Measurements from ENCODE around the gene KCNQ4. TPM values are rescaled to one million over a fixed set of nuclear protein-coding genes. Genes with fewer than 3 reads are reported as not detected.
A peak's percentile ranks its signal among the peaks of the same experiment; 100 is the strongest.

The KCNQ4 gene
- total RNA-seq, 2 donors from 2014 or later, result 1.0 to 1.7 TPM

- peak within 1 kb of the TSS; percentile 58 to 81 for H3K4me3 ChIP-seq
- H3K27ac ChIP-seq, result peak within 1 kb of the TSS; percentile 85 to 91
- peaks cover 0 to 41% of the 10 kb centered on the region in 2 donors for H3K4me1 ChIP-seq
- no peaks in the 10 kb centered on the region for H3K27me3 ChIP-seq
- H3K9me3 ChIP-seq, result no peaks in the 10 kb centered on the region
- DNase-seq (ENCODE audit: low spot score), result peak; percentile 94
- no peaks in the 10 kb centered on the region for H3K36me3 ChIP-seq
- peak in 1 of 2 donors; percentile 33 for TF ChIP-seq CTCF (IDR thresholded peaks at IDR 0.05)
These were observed 78.6 kb downstream of the KCNQ4 start, which contains the start of gene CITED4 for GRCh38 chr1:40862008-40862863. CITED4 (minus strand) TSS chr1:40862363; CDS start chr1:40862127, 236 bp downstream.

GRCh38 chr1:40868051-40868723 is 84.6 kb downstream of the KCNQ4 start:
- peaks cover 0 to 10% of the 10 kb centered on the region in 2 donors for H3K9me3 ChIP-seq
- no peak for DNase-seq (ENCODE audit: low spot score)
- no peaks in the 10 kb centered on the region for H3K36me3 ChIP-seq
- no peak for TF ChIP-seq CTCF (IDR thresholded peaks at IDR 0.05)
- no peaks in the 10 kb centered on the region for H3K27me3 ChIP-seq
- H3K27ac ChIP-seq, result no peak overlapping the region
- H3K4me1 ChIP-seq, result peaks cover 0 to 9% of the 10 kb centered on the region in 2 donors
- no peak overlapping the region for H3K4me3 ChIP-seq

- Histone ChIP-seq H3K36me3 (no peaks in the 10 kb centered on the region), H3K4me1 (no peaks in the 10 kb centered on the region), H3K4me3 (no peak overlapping the region), H3K27me3 (no peaks in the 10 kb centered on the region), H3K9me3 (peaks cover 0 to 10% of the 10 kb centered on the region in 2 donors), H3K27ac (no peak overlapping the region)
- no peak for TF ChIP-seq CTCF (IDR thresholded peaks at IDR 0.05)
- no peak for DNase-seq (ENCODE audit: low spot score)
These were observed 86.6 kb downstream of the KCNQ4 start for GRCh38 chr1:40870135-40870728.

- H3K9me3 ChIP-seq, result peaks cover 0 to 20% of the 10 kb centered on the region in 2 donors
- DNase-seq (ENCODE audit: low spot score), result no peak
- H3K36me3 ChIP-seq, result no peaks in the 10 kb centered on the region
- H3K27ac ChIP-seq, result no peak overlapping the region
- H3K27me3 ChIP-seq, result no peaks in the 10 kb centered on the region
- H3K4me1 ChIP-seq, result peaks cover 0 to 3% of the 10 kb centered on the region in 2 donors
- no peak for TF ChIP-seq CTCF (IDR thresholded peaks at IDR 0.05)
- no peak overlapping the region for H3K4me3 ChIP-seq
These were observed 88.7 kb downstream of the KCNQ4 start for GRCh38 chr1:40872276-40872675.

- no peaks in the 10 kb centered on the region for H3K36me3 ChIP-seq
- DNase-seq (ENCODE audit: low spot score), result no peak
- no peak overlapping the region for H3K27ac ChIP-seq
- H3K4me1 ChIP-seq, result peaks cover 0 to 10% of the 10 kb centered on the region in 2 donors
- H3K4me3 ChIP-seq, result no peak overlapping the region
- H3K9me3 ChIP-seq, result peaks cover 0 to 20% of the 10 kb centered on the region in 2 donors
- H3K27me3 ChIP-seq, result no peaks in the 10 kb centered on the region
- TF ChIP-seq CTCF (IDR thresholded peaks at IDR 0.05), result no peak
These were observed 90.4 kb downstream of the KCNQ4 start for GRCh38 chr1:40873863-40874472.
